Activated CD8-positive, alpha-beta memory T cell treated with anti-CD3 and anti-CD28 coated beads, Interleukin-2, amount 10 ng/mL, durations not matched to agents 7 days and 5 days (primary cell): ENCODE results near the gene SYT9. TPM values are rescaled to one million over a fixed set of nuclear protein-coding genes. Genes with fewer than 3 reads are reported as not detected.
"Not testable (repeated sequence)": the region's sequence is repeated elsewhere in the genome, so short reads cannot be mapped to it uniquely, and the experiment has no call there.

Experiments
- ATAC-seq: fragments of 150-1000 bp; cut with Tn5 transposase; one replicate; pipeline ENCODE4 v1.10.0; 2021; ENCODE audit warnings: moderate library complexity
- CTCF ChIA-PET: fragments of 350-600 bp; sonication (Branson Sonifier 250); formaldehyde crosslinking; loops from one replicate; lab custom pipeline; 2021; ENCODE audit warnings: antibody characterized with exemption; lab: Charles Lee
- DNase-seq: peaks from one replicate; pipeline ENCODE4 v3.0.0-alpha.2; 2020
- H3K27ac Mint-ChIP-seq: one replicate; pipeline ENCODE4 v1.8.0; 2021; ENCODE audit warnings: mild to moderate bottlenecking, mixed read lengths
- H3K27me3 Mint-ChIP-seq: one replicate; pipeline ENCODE4 v1.8.0; 2021; ENCODE audit warnings: mixed read lengths
- H3K36me3 Mint-ChIP-seq: one replicate; pipeline ENCODE4 v1.8.0; 2021; ENCODE audit warnings: mild to moderate bottlenecking, mixed read lengths
- H3K4me1 Mint-ChIP-seq: one replicate; pipeline ENCODE4 v1.8.0; 2021; ENCODE audit warnings: mixed read lengths
- H3K4me3 Mint-ChIP-seq: one replicate; pipeline ENCODE4 v1.8.0; 2021; ENCODE audit warnings: mild to moderate bottlenecking, moderate library complexity, mixed read lengths
- H3K9me3 Mint-ChIP-seq: one replicate; pipeline ENCODE4 v1.8.0; 2022; ENCODE audit warnings: low read depth, mixed read lengths
- microRNA-seq: library from miRNA; unstranded; fragments of <30 nt; microRNA quantifications from one replicate; pipeline ENCODE4 v1.2.0, GENCODE V29; 2022
- total RNA-seq, 2 experiments: library from RNA; stranded (reverse); gene quantifications; one replicate each; pipeline ENCODE4 v1.2.3, GENCODE V29; 2021

Gene SYT9
- total RNA-seq, 2 experiments from 2014 or later: not detected

DNA sequence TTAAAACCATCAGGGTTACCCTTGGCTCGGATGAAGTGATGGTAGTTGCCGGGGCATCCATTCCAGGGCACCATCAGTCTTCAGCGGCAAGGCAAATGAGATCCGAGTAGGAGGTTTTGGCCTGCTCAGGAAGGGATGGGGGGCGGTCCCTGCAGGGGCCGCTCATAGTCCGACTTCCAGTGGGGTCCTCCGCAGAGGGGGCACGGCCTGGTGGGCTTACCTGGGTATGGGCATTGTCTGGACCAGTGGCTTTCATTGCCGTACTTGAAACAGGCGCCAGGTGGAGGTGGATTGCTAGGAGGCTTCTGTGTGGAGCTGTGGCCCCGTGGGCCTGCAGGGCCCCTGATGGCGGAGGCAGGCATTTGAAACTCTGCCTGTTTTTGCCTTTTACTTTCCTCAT lies 266.0 kb downstream of the SYT9 start:
- H3K9me3 Mint-ChIP-seq, H3K4me3 Mint-ChIP-seq, H3K27ac Mint-ChIP-seq, H3K36me3 Mint-ChIP-seq, DNase-seq, ATAC-seq: not testable (repeated sequence)
- CTCF ChIA-PET: interaction anchor here (0.8 kb wide), 1 partner anchor 10 kb away, joined by 3 read pairs; no protein-coding TSS in a partner anchor
- H3K27me3 Mint-ChIP-seq: peaks cover 25% of the 10 kb centered on the region
- H3K4me1 Mint-ChIP-seq: peaks cover 20% of the 10 kb centered on the region

Small RNA genes within 50 kb of the gene (microRNA-seq; reads per million reads assigned to microRNA genes)
- gene MIR302E: not detected

Other genes with a start within 250 kb of the SYT9 start
- gene ZNF214, start 231.6 kb upstream of the SYT9 start, total RNA-seq: not detected
- gene NLRP14, start 231.4 kb upstream of the SYT9 start, total RNA-seq: under 1 TPM in 1 of 2 experiments, not detected in 1; 0.05 TPM
- not detected for gene RBMXL2, start 162.9 kb upstream of the SYT9 start, total RNA-seq
- not detected for gene OLFML1, start 233.6 kb downstream of the SYT9 start, total RNA-seq